ENCODE measurements around the gene C2CD2.

The C2CD2 gene

GRCh38 chr21:41977034-41977950 lies 23.5 kb upstream of the C2CD2 start:
- in situ Hi-C loops (cut with HindIII; ENCODE audit: low pct_ligation_motif_present, low pct_unique_long_range_greater_than_20kb, low sequenced_read_pairs), result no loop called here
- DNase-seq, result no peak

DNA sequence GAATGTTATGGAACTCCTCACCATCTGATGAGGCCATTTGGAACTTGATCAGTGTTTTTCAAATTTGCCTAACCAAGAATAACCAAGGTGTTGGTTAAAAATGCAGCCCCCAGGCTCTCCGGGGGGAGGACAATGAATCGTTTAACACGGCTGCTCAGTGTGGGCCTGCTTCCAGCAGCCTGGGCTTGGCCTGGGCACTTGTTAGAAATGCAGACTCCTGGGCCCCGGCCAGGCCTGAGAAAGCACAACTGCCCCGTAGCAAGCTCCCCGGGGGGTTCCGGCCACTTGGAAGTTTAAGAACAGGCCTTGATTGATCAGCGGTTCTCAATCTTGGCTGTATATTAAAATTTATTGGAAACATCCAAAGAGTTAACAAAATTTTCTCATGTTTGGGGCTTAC lies 22.8 kb upstream of the C2CD2 start:
- no peak for DNase-seq
- in situ Hi-C loops (cut with HindIII; ENCODE audit: low pct_ligation_motif_present, low pct_unique_long_range_greater_than_20kb, low sequenced_read_pairs), result no loop called here

- in situ Hi-C loops (cut with HindIII; ENCODE audit: low pct_ligation_motif_present, low pct_unique_long_range_greater_than_20kb, low sequenced_read_pairs), result no loop called here
- DNase-seq, result no peak
Measured at GRCh38 chr21:41975391-41976272, 21.8 kb upstream of the C2CD2 start.

DNA sequence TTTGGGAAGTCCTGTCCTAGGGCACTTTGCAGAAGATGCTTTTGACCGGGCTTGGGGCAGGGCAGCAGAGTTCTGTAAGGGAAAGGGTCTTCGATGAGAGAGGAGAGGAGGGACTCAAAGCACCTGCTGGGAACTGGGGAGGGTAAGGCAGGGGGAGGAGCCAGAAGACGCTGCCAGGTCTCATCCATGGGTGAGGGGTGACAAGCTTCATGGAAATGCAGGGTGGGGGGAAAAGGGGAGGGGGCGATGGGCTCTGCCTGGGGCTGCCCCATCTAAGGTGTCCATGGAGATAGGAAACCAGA lies 20.9 kb upstream of the C2CD2 start:
- no peak for DNase-seq
- in situ Hi-C loops (cut with HindIII; ENCODE audit: low pct_ligation_motif_present, low pct_unique_long_range_greater_than_20kb, low sequenced_read_pairs), result no loop called here

GRCh38 chr21:41973861-41974751 lies 20.3 kb upstream of the C2CD2 start:
- in situ Hi-C loops (cut with HindIII; ENCODE audit: low pct_ligation_motif_present, low pct_unique_long_range_greater_than_20kb, low sequenced_read_pairs), result no loop called here

GRCh38 chr21:41973427-41973831 lies 19.6 kb upstream of the C2CD2 start:
- no peak for DNase-seq
- in situ Hi-C loops (cut with HindIII; ENCODE audit: low pct_ligation_motif_present, low pct_unique_long_range_greater_than_20kb, low sequenced_read_pairs), result no loop called here

More at GRCh38 chr21:41973861-41974751, 20.3 kb upstream of the C2CD2 start:
- DNase-seq, result peak; percentile 10

DNA sequence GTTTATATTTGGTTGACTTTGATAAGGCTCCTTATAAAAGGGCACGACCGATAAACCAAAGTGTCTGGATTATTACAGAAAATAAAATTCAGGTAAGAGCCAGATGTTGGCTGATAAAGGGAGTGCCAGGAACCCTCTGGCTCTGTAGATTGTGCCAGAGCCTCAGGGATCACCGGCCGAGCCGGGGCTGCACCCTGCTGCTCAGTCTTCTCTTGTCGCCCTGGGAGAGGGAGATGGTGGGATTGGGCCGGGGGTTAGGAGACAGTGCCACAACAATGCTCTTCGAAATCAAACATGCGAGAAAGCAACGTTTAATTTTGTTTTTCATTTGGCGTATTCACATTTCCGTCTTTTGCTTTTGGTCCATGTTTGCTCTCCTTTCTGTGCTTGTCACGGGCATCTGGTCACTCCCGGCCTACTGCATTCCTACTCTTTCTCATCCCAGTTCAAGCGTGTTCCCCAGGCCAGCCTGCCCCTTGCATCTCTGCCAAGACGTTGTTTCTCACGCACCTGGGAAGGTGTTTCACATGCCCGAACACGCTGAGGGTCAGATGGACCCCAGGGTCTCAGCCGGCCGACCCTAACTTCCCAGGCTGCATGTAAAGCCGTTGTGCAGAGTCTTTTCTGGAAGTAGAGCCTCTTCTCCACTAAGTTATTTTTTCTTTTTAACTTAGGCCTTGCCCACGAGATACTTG lies 18.8 kb upstream of the C2CD2 start:
- DNase-seq, result no peak
- in situ Hi-C loops (cut with HindIII; ENCODE audit: low pct_ligation_motif_present, low pct_unique_long_range_greater_than_20kb, low sequenced_read_pairs), result no loop called here

- DNase-seq, result no peak
- in situ Hi-C loops (cut with HindIII; ENCODE audit: low pct_ligation_motif_present, low pct_unique_long_range_greater_than_20kb, low sequenced_read_pairs), result no loop called here
Measured at GRCh38 chr21:41971891-41972290, 18.1 kb upstream of the C2CD2 start.

GRCh38 chr21:41970751-41971653 lies 17.2 kb upstream of the C2CD2 start:
- in situ Hi-C loops (cut with HindIII; ENCODE audit: low pct_ligation_motif_present, low pct_unique_long_range_greater_than_20kb, low sequenced_read_pairs), result no loop called here
- no peak for DNase-seq

GRCh38 chr21:41970106-41970391 lies 16.2 kb upstream of the C2CD2 start:
- in situ Hi-C loops (cut with HindIII; ENCODE audit: low pct_ligation_motif_present, low pct_unique_long_range_greater_than_20kb, low sequenced_read_pairs), result no loop called here
- DNase-seq, result no peak

GRCh38 chr21:41967708-41968107 lies 13.9 kb upstream of the C2CD2 start:
- no peak for DNase-seq
- in situ Hi-C loops (cut with HindIII; ENCODE audit: low pct_ligation_motif_present, low pct_unique_long_range_greater_than_20kb, low sequenced_read_pairs), result no loop called here

DNA sequence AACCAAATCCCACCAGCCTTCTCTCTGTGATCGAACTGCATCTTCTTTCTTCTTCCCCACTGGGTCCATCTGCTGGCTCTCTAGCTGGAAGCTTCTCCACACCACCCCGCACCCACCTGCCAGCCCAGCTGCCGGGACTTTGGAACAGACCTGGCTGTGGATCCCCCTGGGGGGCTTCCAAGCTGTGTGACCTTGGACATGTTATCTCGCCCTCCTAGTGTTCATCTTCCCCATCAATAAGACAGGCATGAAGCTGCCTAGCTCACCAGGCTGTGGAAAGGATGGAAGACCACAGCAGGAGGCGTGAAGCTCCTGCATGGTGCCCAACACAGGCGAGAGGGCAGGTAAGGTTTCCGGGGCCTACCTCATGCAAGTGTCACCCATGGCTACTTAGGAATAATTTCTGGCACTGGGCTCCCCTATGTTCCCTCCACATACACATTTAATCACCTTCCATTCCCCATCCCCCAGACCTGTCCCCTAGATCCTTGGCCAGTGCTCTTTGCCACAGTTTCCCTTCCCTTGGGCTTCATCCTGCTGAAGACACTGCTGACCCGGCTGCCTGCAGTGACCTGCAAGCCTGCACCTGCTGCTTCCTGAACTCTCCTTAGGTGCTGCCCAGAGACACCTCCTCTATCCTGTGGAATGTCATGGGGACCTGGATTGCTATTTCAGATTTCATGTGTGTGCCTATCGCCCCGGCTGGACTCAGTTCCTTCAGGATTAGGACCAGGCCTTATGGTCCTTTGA lies 13.2 kb upstream of the C2CD2 start:
- in situ Hi-C loops (cut with HindIII; ENCODE audit: low pct_ligation_motif_present, low pct_unique_long_range_greater_than_20kb, low sequenced_read_pairs), result no loop called here
- no peak for DNase-seq

- DNase-seq, result no peak
- in situ Hi-C loops (cut with HindIII; ENCODE audit: low pct_ligation_motif_present, low pct_unique_long_range_greater_than_20kb, low sequenced_read_pairs), result no loop called here
Measured at GRCh38 chr21:41966041-41966833, 12.4 kb upstream of the C2CD2 start.

DNA sequence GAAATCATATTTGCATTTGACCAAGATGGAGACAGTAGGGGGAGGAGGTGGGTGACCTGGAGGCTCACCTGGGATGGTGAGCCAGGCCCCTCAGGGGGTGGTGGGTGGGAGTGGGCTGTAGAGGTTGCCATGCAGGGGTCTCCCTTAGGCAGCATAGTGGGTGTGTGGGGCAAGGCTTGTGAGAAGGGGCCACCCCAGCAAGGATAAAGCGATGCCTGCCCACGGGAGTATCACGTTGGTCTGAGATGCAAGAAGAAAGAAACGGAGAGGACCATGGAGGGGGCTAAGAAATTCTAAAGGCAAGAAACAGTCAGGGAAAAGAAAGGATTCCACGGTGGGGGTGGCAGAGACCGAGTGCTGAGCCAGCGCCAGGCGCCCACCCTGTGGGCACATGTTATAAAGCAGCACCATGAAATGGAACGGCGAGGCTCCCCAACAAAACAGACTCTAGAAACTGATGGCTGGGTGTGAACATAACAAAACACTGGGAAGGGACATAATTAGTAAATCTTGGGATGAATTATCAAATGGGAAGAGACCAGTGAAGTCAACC lies 11.7 kb upstream of the C2CD2 start:
- DNase-seq, result no peak
- in situ Hi-C loops (cut with HindIII; ENCODE audit: low pct_ligation_motif_present, low pct_unique_long_range_greater_than_20kb, low sequenced_read_pairs), result no loop called here

- no peak for DNase-seq
- in situ Hi-C loops (cut with HindIII; ENCODE audit: low pct_ligation_motif_present, low pct_unique_long_range_greater_than_20kb, low sequenced_read_pairs), result no loop called here
Measured at GRCh38 chr21:41965045-41965444, 11.2 kb upstream of the C2CD2 start.

DNA sequence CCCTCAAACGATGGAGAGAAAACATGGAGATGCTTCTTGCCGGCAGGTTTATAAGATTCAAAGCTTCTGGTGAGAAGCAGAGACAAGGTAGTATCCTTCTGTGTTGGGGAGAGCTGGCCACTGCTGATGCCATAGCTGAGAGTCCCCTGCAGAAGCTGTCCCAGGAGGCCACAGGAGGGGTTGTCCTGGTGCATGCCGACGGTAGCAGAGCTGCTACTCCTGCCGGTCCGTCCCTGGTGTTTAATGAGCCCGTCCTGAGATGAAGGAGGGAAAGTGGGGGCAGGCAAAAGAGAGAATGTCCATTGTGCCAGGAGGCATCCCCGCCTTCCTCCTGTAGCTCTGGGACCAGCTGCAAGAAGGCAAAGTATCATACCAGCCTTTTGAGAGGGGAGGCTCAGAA lies 10.4 kb upstream of the C2CD2 start:
- in situ Hi-C loops (cut with HindIII; ENCODE audit: low pct_ligation_motif_present, low pct_unique_long_range_greater_than_20kb, low sequenced_read_pairs), result no loop called here
- no peak for DNase-seq

Measured in ACHN (cell line).